Calu3 (cell line): ENCODE data around the gene GNB1L. TPM values are rescaled to one million over a fixed set of nuclear protein-coding genes. Genes with fewer than 3 reads are reported as not detected.

Experiments used
- BruUV-seq: library from RNA; stranded (reverse); fragments of 400-500 nt; replicated peaks from 2 replicates; lab custom pipeline; 2021; lab: Mats Ljungman, UMichigan
- CTCF ChIA-PET: fragments of 300-600 bp; sonication (Branson Sonifier 250); formaldehyde crosslinking; loops from one replicate; lab custom pipeline; 2022; ENCODE audit warnings: antibody characterized with exemption; lab: Charles Lee
- DNase-seq: peaks from one replicate; pipeline ENCODE4 v3.0.0; 2022
- H3K27ac Mint-ChIP-seq: one replicate; pipeline ENCODE4 v1.8.0; 2022; ENCODE audit warnings: mixed read lengths; ENCODE audit not compliant: unreplicated experiment
- H3K27me3 Mint-ChIP-seq: one replicate; pipeline ENCODE4 v1.8.0; 2022; ENCODE audit warnings: mixed read lengths; ENCODE audit not compliant: unreplicated experiment
- H3K36me3 Mint-ChIP-seq: one replicate; pipeline ENCODE4 v1.8.0; 2022; ENCODE audit warnings: mild to moderate bottlenecking, moderate library complexity, mixed read lengths; ENCODE audit not compliant: insufficient read depth, unreplicated experiment
- H3K4me1 Mint-ChIP-seq: one replicate; pipeline ENCODE4 v1.8.0; 2022; ENCODE audit warnings: mild to moderate bottlenecking, low read depth, mixed read lengths; ENCODE audit not compliant: unreplicated experiment
- H3K4me3 Mint-ChIP-seq: one replicate; pipeline ENCODE4 v1.8.0; 2022; ENCODE audit warnings: mild to moderate bottlenecking, low read depth, moderate library complexity, mixed read lengths; ENCODE audit not compliant: unreplicated experiment
- H3K9me3 Mint-ChIP-seq: one replicate; pipeline ENCODE4 v1.8.0; 2022; ENCODE audit warnings: low read depth, mixed read lengths; ENCODE audit not compliant: unreplicated experiment
- intact Hi-C: fragments of 100-400 bp; cut with micrococcal nuclease; formaldehyde crosslinking; loops from one replicate; pipeline ENCODE4 v1.10.0; 2022; ENCODE audit not compliant: unreplicated experiment
- total RNA-seq: library from RNA; stranded (reverse); gene quantifications from 2 replicates; pipeline ENCODE4 v1.2.3, GENCODE V29; 2022
- TF ChIP-seq, protein P1 (sequence below): fragments of 200-600 bp; IDR thresholded peaks from one replicate; pipeline ENCODE4 v1.8.0; 2022; ENCODE audit warnings: antibody characterized with exemption; ENCODE audit not compliant: unreplicated experiment

The GNB1L gene
- total RNA-seq, 1 experiment from 2014 or later: 13.0 TPM

DNA sequence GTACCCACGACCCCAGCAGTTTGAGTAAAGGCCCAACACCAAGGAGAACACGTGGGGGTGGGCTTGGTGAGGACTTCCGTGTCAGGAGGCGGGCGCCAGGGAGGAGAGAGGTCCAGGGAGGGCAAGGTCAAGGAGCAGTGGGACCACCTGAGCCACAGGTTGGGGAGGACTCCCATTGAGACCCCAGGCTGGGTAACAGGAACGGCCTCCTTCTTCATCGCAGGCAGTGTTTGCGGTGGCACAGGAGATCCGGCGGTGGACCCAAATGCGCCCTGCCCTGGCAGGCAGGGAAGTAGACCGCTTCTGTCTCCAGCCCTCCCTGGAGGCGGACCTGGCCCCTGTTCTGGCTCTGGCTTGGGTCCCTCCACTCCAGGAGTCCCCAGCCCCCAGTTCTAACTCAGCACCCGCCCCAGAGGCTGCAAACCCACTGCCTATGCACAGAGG lies 100.0 kb downstream of the GNB1L start:
- H3K27me3 Mint-ChIP-seq: peaks cover 94% of the 10 kb centered on the region
- intact Hi-C loops: no loop called here

DNA sequence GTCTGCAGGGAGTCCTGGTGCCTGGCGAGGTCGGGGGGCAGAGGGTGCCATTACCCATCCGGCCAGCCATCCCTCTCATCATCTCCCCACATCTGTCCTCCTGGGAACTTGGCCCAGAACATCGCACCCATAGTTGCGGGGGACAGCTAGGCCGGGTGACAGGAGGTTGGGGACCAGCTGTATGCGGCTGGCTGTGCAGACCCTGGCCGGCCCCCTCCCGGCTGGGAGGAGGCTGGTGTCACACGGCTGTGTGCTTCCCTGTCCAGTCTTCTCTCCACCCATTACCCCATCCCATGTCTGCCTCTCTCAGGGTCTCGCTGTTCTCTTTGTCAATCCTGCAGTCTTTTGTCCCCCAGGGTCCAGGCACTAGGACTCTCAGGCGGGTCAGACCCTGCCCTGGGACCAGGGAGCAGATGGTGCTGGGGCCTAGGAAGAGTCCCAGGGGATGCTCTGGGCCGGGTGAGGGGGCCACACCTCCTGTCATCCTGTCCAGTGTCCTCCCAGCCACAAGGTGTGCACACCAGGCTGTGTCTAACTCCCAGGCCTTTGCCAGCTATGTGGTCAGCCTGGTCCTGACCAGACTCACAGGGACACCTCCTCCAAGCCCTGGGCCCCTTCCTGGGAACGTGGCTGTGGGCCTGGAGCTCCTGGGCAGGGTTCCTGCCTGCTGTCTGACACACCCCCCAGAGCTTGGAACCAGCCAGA lies 100.5 kb downstream of the GNB1L start:
- peaks cover 94% of the 10 kb centered on the region for H3K27me3 Mint-ChIP-seq
- no TSS peak for BruUV-seq
- CTCF ChIA-PET: interaction anchor here (0.6 kb wide), 1 partner anchor 171 kb away, joined by 4 read pairs; no protein-coding TSS in a partner anchor

More for the DNA sequence above, 100.0 kb downstream of the GNB1L start:
- no TSS peak for BruUV-seq
- TF ChIP-seq, protein P1, sequence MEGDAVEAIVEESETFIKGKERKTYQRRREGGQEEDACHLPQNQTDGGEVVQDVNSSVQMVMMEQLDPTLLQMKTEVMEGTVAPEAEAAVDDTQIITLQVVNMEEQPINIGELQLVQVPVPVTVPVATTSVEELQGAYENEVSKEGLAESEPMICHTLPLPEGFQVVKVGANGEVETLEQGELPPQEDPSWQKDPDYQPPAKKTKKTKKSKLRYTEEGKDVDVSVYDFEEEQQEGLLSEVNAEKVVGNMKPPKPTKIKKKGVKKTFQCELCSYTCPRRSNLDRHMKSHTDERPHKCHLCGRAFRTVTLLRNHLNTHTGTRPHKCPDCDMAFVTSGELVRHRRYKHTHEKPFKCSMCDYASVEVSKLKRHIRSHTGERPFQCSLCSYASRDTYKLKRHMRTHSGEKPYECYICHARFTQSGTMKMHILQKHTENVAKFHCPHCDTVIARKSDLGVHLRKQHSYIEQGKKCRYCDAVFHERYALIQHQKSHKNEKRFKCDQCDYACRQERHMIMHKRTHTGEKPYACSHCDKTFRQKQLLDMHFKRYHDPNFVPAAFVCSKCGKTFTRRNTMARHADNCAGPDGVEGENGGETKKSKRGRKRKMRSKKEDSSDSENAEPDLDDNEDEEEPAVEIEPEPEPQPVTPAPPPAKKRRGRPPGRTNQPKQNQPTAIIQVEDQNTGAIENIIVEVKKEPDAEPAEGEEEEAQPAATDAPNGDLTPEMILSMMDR: no peak
- Mint-ChIP-seq H3K36me3 (no peaks in the 10 kb centered on the region), H3K27ac (no peak overlapping the region), H3K4me3 (no peak overlapping the region), H3K9me3 (no peaks in the 10 kb centered on the region), H3K4me1 (peaks cover 4% of the 10 kb centered on the region)
- CTCF ChIA-PET: no interaction called here
- DNase-seq: no peak

DNA sequence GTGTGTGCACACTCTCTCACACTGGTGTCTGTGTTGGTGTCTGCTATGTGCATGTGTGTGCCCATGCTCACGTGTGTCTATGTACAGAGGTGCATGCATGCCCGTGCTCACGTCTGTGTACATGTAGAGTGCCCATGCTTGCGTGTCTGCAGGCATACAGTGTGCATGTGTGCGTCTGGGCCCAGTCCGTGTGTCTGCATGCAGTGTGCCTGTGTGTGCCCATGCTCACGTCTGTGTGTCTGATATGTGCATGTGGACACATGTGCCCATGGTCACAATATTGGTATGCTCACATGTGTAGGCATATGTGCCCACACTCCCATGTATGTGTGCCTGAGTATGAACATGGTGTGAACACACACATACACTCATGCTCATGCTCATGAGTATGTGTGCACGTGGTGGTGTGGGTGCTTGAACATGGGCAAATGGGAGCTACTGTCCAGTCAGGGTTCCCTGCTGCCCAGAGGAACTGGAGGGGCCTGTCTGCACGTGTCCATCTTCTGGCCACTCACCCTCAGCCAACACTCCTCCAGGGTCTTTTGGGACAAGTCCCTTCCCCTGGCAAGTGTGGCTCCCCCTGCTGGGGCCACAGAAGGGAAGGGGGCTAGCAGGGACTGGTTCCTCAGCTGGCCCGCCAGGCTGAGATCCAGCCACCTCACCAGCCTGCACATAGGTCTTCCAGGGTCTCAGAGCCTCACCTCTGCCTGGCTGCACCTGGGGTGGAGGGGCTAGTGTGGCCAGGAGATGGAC lies 101.4 kb downstream of the GNB1L start:
- BruUV-seq: no TSS peak
- H3K36me3 Mint-ChIP-seq: no peaks in the 10 kb centered on the region
- CTCF ChIA-PET: interaction anchor here (0.6 kb wide), 1 partner anchor 170 kb away, joined by 4 read pairs; no protein-coding TSS in a partner anchor
- TF ChIP-seq, protein P1: no peak
- no peak overlapping the region for H3K27ac Mint-ChIP-seq
- no peak overlapping the region for H3K4me3 Mint-ChIP-seq
- peaks cover 94% of the 10 kb centered on the region for H3K27me3 Mint-ChIP-seq
- no peak for DNase-seq
- H3K9me3 Mint-ChIP-seq: no peaks in the 10 kb centered on the region
- intact Hi-C loops: no loop called here
- no peaks in the 10 kb centered on the region for H3K4me1 Mint-ChIP-seq

More for the DNA sequence above, 100.5 kb downstream of the GNB1L start:
- no peak for DNase-seq
- intact Hi-C loops: no loop called here
- Mint-ChIP-seq H3K36me3 (no peaks in the 10 kb centered on the region), H3K4me1 (no peaks in the 10 kb centered on the region), H3K27ac (no peak overlapping the region), H3K4me3 (no peak overlapping the region), H3K9me3 (no peaks in the 10 kb centered on the region)
- TF ChIP-seq, protein P1: no peak

DNA sequence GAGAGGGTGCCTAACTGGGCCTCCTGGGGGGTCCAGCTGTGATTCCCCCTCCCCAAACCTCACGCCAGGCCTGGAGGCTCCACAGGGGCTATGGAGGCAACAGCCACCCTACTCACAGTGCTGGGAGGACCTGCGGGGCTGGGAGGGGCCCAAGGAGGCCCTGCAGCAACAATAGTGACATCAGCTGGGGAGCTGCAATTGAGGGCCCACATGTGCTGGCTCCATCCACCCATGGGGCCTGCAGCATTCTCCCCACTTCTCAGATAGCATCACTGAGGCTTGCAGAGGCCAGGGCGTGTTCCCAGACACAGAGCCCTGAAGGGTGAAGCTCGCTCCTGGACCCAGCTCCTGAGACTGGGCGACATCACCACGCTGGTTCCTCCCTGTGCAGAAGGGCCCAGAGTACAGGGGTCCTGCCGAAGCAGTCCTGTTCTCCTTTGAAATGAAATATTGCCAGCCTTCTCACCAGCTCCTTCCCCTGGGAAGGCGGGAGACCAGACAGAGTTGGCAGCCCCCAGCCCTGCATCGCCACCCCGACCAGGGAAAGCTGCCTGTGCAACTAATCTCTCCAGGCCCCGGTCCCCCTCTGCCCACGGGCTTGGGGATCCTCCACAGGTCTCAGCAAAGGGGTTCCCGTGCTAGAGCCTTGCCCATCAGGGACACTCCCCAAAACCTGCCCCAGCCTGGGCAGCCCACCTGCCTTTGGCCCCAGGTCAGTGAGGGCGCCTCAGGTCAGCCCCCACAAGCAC lies 103.0 kb downstream of the GNB1L start:
- peaks cover 86% of the 10 kb centered on the region for H3K27me3 Mint-ChIP-seq
- intact Hi-C loops: no loop called here
- CTCF ChIA-PET: interaction anchor here (0.6 kb wide), 1 partner anchor 1299 kb away, joined by 8 read pairs; no protein-coding TSS in a partner anchor
- H3K9me3 Mint-ChIP-seq: no peaks in the 10 kb centered on the region
- H3K4me3 Mint-ChIP-seq: no peak overlapping the region
- no peak overlapping the region for H3K27ac Mint-ChIP-seq
- no peaks in the 10 kb centered on the region for H3K36me3 Mint-ChIP-seq
- H3K4me1 Mint-ChIP-seq: no peaks in the 10 kb centered on the region
- BruUV-seq: no TSS peak
- TF ChIP-seq, protein P1: no peak
- DNase-seq: no peak
